MCF 10A (cell line): Measurements from ENCODE around the gene ARHGAP10. TPM values are rescaled to one million over a fixed set of nuclear protein-coding genes. Genes with fewer than 3 reads are reported as not detected.

ENCODE experiments used
- BruUV-seq: library from RNA; stranded (reverse); fragments of 400-500 nt; replicated peaks from 2 replicates; lab custom pipeline; 2021; lab: Mats Ljungman, UMichigan
- CTCF ChIA-PET: fragments of 300-600 bp; sonication (Branson Sonifier 250); formaldehyde crosslinking; extraction: SDS; loops from one replicate; lab custom pipeline; 2021; ENCODE audit warnings: antibody characterized with exemption, inconsistent platforms; lab: Yijun Ruan, JAX
- POLR2A ChIA-PET: fragments of 300-600, 350-650 bp; sonication (Branson Sonifier 250); formaldehyde crosslinking; extraction: SDS; loops from one replicate; lab custom pipeline; 2020; ENCODE audit warnings: antibody characterized with exemption, inconsistent platforms; lab: Yijun Ruan, JAX
- DNase-seq: peaks from one replicate; pipeline ENCODE4 v3.0.0-alpha.2; 2018; ENCODE audit not compliant: unreplicated experiment
- H3K27ac Mint-ChIP-seq: one replicate; pipeline ENCODE4 v1.8.0; 2022; ENCODE audit warnings: mild to moderate bottlenecking, low read depth, mixed read lengths; ENCODE audit not compliant: unreplicated experiment
- H3K27me3 Mint-ChIP-seq: one replicate; pipeline ENCODE4 v1.8.0; 2022; ENCODE audit warnings: mixed read lengths; ENCODE audit not compliant: insufficient read depth, unreplicated experiment
- H3K36me3 Mint-ChIP-seq: one replicate; pipeline ENCODE4 v1.8.0; 2022; ENCODE audit warnings: mild to moderate bottlenecking, moderate library complexity, mixed read lengths; ENCODE audit not compliant: insufficient read depth, unreplicated experiment
- H3K4me1 Mint-ChIP-seq: one replicate; pipeline ENCODE4 v1.8.0; 2022; ENCODE audit warnings: mixed read lengths; ENCODE audit not compliant: insufficient read depth, unreplicated experiment
- H3K4me3 Mint-ChIP-seq: one replicate; pipeline ENCODE4 v1.8.0; 2022; ENCODE audit warnings: mild to moderate bottlenecking, moderate library complexity, mixed read lengths; ENCODE audit not compliant: unreplicated experiment
- H3K9me3 Mint-ChIP-seq: one replicate; pipeline ENCODE4 v1.8.0; 2022; ENCODE audit warnings: mixed read lengths; ENCODE audit not compliant: unreplicated experiment
- intact Hi-C: fragments of 100-400 bp; cut with micrococcal nuclease; formaldehyde crosslinking; loops from 2 replicates; pipeline ENCODE4 v1.14.1; 2022
- total RNA-seq: library from RNA; stranded (reverse); gene quantifications from 2 replicates; pipeline ENCODE4 v1.2.3, GENCODE V29; 2022
- TF ChIP-seq, protein P1 (sequence below): fragments of 200-600 bp; IDR thresholded peaks from one replicate; pipeline ENCODE4 v1.8.0; 2022; ENCODE audit warnings: antibody characterized with exemption, mild to moderate bottlenecking; ENCODE audit not compliant: unreplicated experiment

ARHGAP10 gene
- total RNA-seq, 1 experiment from 2014 or later: 22.4 TPM

DNA sequence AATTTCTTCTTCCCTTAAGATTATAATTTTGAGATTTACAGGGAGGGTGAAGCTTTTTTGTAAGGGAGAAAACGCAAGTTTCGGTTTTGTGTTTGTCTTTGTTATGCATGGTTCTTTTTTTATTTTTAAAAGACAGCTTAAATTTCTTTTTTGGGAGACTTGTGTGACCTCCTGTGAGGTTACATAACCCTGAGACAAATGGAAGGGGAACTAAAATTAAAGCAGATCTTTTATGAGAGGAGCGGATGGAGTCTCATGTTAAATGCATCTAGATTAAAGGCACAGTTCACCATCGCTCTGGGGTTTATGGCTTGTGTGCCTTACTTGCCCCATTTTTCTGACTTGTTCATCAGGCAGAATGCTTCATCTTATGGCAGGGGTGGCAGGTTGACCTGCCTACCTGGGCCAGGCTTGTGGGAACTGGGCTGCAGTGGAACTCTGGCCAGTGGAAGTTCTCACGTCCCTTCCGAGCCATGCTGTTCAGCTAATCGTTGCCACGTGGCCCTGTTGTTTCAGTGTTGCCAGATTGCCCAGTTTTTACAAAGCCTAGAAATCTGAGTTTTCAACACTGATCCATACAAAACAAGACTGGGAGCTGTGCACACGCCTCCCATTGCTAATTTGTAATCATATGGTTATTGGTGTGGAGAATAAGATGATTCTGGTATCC lies 291.8 kb downstream of the ARHGAP10 start:
- TF ChIP-seq, protein P1, sequence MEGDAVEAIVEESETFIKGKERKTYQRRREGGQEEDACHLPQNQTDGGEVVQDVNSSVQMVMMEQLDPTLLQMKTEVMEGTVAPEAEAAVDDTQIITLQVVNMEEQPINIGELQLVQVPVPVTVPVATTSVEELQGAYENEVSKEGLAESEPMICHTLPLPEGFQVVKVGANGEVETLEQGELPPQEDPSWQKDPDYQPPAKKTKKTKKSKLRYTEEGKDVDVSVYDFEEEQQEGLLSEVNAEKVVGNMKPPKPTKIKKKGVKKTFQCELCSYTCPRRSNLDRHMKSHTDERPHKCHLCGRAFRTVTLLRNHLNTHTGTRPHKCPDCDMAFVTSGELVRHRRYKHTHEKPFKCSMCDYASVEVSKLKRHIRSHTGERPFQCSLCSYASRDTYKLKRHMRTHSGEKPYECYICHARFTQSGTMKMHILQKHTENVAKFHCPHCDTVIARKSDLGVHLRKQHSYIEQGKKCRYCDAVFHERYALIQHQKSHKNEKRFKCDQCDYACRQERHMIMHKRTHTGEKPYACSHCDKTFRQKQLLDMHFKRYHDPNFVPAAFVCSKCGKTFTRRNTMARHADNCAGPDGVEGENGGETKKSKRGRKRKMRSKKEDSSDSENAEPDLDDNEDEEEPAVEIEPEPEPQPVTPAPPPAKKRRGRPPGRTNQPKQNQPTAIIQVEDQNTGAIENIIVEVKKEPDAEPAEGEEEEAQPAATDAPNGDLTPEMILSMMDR: no peak
- POLR2A ChIA-PET: no interaction called here
- Mint-ChIP-seq H3K4me3 (no peak overlapping the region), H3K4me1 (no peaks in the 10 kb centered on the region), H3K36me3 (peaks cover 20% of the 10 kb centered on the region), H3K27me3 (no peaks in the 10 kb centered on the region), H3K27ac (no peak overlapping the region), H3K9me3 (peaks cover 4% of the 10 kb centered on the region)
- DNase-seq: no peak
- CTCF ChIA-PET: interaction anchor here (1.2 to 1.5 kb wide), 2 partner anchors 20 to 1008 kb away, joined by 3 to 5 read pairs; no protein-coding TSS in a partner anchor
- intact Hi-C loops: no loop called here
- no TSS peak for BruUV-seq

DNA sequence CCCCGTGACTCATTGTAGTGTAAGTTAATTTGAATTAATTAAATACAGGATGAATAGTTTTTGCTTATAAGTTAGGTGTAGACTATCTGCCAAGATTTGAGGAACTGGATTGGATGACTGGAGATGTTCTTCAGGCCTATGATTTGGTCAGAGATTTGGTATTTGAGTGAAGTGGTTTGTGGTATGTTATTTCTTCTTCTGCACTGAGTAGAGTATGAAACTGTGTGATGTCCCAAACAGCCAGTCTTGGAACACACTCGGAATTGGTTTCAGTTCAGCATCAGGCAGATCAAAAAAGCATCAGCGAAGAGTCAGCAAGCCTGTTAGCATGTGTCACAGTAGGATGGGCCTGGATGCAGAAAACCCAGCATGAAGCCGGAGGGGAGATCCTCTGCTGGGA lies 294.1 kb downstream of the ARHGAP10 start:
- Mint-ChIP-seq H3K27ac (no peak overlapping the region), H3K4me3 (no peak overlapping the region), H3K36me3 (peaks cover 14% of the 10 kb centered on the region), H3K9me3 (peaks cover 7% of the 10 kb centered on the region), H3K27me3 (no peaks in the 10 kb centered on the region), H3K4me1 (peaks cover 8% of the 10 kb centered on the region)
- ChIA-PET CTCF (no interaction called here), POLR2A (interaction anchor here (1.3 kb wide), 1 partner anchor 18 kb away, joined by 4 read pairs; no protein-coding TSS in a partner anchor)
- TF ChIP-seq, protein P1: no peak
- DNase-seq: no peak
- intact Hi-C loops: no loop called here
- no TSS peak for BruUV-seq

DNA sequence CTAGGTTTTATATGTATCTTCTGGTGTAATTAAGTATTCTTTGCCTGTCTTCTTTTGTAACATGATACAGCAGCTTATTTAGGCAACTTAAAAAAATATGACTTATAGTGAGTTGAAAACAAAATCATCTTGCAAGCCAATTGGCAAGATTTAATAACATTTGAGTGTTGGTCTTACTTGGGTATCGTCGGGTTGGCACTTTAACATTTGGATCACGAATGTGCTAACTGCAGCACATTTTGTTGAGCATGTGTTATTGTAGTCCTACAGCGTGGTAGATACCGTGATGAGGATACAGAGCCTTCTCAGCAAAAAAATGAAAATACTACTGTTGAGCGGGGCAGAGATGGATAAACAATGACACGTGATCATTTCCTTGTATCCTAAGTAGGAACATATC lies 295.3 kb downstream of the ARHGAP10 start:
- Mint-ChIP-seq H3K9me3 (peaks cover 7% of the 10 kb centered on the region), H3K27me3 (no peaks in the 10 kb centered on the region), H3K4me3 (no peak overlapping the region), H3K4me1 (peaks cover 8% of the 10 kb centered on the region), H3K36me3 (peaks cover 14% of the 10 kb centered on the region), H3K27ac (no peak overlapping the region)
- POLR2A ChIA-PET: interaction anchor here (0.6 kb wide), 1 partner anchor 11 kb away, joined by 3 read pairs; no protein-coding TSS in a partner anchor
- TF ChIP-seq, protein P1: no peak
- intact Hi-C loops: no loop called here
- no peak for DNase-seq
- CTCF ChIA-PET: no interaction called here
- BruUV-seq: no TSS peak

DNA sequence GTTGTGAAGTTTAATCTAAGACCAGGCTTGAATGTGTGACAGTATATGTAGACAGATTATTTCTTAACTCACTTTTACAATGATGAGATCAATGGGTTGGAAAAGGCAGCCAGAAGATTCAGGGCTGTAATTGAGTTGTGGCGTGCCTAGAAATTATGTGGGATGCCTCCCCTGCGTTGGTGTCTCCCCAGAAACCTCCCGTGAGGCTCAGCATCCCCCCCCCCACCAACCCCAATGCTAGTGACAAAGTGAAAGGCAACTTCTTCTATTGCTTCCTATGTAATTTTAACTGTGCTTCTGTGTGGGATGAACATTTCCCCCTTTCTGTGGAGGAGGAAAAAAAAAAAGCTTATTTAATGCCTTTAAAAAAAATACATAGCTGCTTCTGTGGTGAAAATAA lies 297.9 kb downstream of the ARHGAP10 start:
- TF ChIP-seq, protein P1: no peak
- BruUV-seq: no TSS peak
- Mint-ChIP-seq H3K4me3 (no peak overlapping the region), H3K27ac (peak overlapping the region; percentile 88), H3K36me3 (peaks cover 14% of the 10 kb centered on the region), H3K4me1 (peaks cover 8% of the 10 kb centered on the region), H3K9me3 (peaks cover 7% of the 10 kb centered on the region), H3K27me3 (no peaks in the 10 kb centered on the region)
- intact Hi-C loops: no loop called here
- no peak for DNase-seq
- POLR2A ChIA-PET: interaction anchor here (0.6 to 0.7 kb wide), 3 partner anchors 12 to 63 kb away, joined by 3 to 4 read pairs (median 4); no protein-coding TSS in a partner anchor
- CTCF ChIA-PET: interaction anchor here (0.6 to 1.0 kb wide), 3 partner anchors 26 to 1663 kb away, joined by 3 to 5 read pairs (median 4); no protein-coding TSS in a partner anchor
